ENCODE results near the gene HIBADH.
"Not testable (repeated sequence)": the region's sequence is repeated elsewhere in the genome, so short reads cannot be mapped to it uniquely, and the experiment has no call there.

HIBADH gene

DNA sequence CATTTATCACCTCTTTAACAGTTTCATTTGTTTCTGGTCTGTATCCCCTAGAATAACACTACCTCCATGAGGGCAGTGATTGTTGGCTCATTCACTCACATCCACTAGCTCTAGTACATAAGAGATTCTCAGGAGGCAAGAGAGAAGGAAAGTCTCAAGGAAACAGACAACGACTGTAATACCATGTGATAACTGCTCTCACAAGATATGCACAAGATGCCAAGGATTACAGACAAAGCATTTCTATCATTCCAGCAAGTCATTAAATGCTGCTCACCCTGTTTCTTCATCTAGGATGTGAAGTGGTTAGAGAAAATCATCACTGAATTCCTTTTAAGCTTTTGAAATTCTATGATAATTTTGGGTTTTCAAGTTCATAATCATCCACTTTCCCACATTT lies 115.3 kb downstream of the HIBADH start:
- no peak for DNase-seq (ENCODE audit: low read depth)

DNA sequence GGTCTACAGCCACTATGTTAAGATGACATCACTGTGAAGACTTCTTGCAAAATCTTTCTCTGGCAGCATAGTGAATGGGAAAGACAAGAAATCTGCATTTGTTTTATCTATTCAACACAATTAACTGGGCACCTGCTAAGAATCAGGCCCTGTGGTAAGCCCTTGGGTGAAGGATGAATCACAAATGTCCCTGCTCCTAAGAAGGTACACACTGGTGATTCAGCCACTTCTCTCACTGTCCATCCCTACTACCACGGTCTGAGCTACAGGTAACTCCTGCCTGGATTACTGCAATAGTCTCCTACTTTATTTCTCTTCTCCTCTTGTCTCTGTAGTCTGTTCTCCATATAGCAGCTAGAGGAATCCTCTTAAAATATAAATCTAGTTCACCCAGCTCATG lies 116.1 kb downstream of the HIBADH start:
- no peak for DNase-seq (ENCODE audit: low read depth)

DNA sequence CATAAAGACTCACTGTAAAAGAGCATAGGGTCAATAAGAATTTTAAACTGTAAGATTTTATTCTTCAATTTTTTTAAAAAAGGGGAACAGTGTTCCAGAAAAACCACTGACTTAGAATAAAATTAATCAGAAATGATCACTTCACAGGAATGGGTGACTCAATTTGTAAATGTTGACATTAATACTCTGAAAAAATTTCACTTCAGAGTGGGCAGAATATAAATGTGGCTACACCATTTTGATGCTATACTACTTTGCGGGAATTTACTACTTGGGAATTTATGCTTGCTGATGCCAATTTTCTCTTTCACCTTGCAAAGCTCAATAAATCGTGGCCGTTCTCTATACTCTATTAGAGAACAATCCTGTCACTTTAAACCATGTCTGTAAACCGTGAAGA lies 126.9 kb downstream of the HIBADH start:
- DNase-seq (ENCODE audit: low read depth): no peak

DNA sequence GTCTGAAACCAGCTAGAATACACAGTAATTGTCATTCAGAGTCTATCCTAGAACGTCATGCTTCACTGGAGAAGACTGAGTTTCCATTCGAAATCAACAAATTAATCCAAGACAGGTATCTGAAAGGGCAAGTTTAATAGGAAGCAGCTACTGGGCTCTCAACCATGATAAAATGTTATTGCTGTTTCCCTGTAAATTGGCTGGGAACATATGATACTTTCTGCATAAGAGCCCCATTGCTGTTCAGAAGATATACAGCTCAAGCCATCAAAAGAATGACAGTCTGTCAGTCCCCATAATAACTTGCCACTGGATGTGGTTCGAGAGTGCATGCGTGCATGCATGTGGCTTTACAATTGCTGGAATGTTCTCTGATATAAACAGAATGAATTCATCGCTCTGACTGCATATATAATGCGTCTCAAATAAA lies 129.0 kb downstream of the HIBADH start:
- no peak for DNase-seq (ENCODE audit: low read depth)

DNA sequence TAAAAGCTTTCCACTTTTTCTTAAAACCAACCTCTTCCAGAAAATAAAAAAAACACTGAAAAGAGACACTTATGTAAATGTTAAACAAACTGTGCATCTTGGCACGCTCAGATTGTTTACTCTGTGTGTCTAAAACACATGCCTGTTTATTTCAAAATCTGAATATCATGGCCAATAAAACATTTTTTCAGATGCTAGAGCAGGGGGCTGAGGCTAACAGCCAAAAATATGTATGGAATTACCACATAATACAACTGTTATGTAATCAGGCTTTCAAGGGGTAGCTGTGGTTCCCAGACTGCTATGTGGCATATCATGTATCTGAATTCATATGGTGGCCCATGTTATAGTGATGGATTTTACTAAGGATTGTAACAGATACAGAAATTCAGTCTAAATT lies 130.4 kb downstream of the HIBADH start:
- no peak for DNase-seq (ENCODE audit: low read depth)

DNA sequence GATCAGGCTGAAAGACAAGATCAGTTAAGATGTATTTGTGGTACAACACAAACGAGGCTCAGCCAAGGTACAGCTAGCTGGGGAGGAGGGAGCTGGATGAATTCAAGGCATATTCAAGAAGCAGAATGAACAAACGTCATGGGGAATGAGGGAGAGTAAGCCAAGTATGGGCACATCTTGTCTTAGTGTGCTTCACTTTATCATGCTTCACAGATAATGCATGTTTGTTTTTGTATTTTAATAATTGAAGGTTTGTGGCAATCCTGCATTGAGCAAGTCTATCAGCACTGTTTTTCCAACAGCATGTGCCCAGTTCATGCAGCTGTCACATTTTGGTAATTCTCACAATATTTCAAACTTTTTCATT lies 135.4 kb downstream of the HIBADH start:
- DNase-seq (ENCODE audit: low read depth): no peak

DNA sequence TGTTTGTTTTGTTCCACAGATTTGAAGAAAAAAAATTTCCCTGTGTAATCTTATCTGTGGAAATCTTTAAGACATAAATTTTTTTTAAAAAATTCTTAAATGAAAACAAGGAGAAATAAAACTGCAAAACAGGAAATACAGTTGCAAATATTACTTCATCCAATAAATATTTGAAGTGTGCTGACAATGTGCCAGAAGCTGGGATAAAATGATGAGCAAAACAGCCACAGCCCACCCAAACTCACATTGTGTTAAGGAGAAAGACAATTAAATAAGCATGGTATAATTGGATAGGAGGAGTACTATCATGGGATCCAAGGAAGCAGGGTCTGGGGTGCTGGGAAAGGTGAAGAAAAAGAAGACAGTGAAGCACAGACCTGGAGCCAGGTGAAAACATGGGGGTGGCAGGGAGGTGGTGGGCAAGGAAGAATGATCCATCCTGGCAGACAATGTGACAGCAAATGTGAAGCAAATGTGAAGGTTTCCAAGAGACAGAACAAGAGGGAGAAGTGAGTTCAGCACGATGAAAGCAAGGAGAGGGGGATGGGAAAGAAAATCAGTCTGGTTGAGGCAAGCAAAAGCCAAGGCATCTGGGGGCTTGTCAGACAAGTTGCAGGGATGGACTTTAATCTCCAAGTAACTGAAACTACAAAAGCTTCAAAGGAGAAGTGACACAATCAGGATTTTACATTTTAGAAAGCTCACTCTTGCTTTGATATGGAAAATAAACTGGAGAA lies 135.9 kb downstream of the HIBADH start:
- no peak for DNase-seq (ENCODE audit: low read depth)

DNA sequence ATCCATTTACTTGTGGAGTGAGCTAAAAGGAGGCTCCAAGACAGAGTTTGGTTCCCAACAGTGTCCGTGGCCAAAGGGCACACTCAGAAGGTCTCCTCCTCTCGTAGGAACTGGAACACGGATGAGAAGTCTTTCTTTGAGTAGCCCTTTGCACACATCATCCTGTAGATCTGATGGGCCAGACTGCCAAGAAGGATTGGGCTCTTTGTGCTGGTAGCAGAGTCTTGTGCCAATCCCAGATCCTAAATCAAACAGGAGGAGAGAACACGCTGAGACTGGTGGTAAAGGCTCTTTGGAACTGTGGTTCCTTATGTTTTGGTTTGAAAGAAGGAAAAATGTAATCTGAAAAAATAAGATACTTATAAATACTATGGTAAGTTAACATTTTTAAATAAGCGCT lies 136.6 kb downstream of the HIBADH start:
- DNase-seq (ENCODE audit: low read depth): no peak

DNA sequence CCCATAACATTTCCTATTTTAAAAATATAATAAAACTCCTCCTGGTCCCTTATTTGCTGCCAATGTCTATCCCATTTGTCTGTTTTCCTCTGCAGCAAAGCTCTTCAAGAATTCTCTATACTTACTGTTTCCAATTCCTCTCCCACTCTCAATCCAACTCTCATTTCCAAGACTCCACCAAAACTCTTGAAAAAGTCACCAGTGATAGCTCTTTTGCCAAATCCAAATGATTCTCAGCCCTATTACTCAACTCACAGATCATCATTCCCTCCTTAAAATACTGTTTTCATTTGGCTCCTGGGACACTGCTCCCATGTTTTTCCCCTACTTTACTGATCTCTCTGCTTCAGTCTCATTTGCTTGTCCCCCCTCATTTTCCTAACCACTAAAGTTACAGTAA lies 139.4 kb downstream of the HIBADH start:
- DNase-seq (ENCODE audit: low read depth): no peak

DNA sequence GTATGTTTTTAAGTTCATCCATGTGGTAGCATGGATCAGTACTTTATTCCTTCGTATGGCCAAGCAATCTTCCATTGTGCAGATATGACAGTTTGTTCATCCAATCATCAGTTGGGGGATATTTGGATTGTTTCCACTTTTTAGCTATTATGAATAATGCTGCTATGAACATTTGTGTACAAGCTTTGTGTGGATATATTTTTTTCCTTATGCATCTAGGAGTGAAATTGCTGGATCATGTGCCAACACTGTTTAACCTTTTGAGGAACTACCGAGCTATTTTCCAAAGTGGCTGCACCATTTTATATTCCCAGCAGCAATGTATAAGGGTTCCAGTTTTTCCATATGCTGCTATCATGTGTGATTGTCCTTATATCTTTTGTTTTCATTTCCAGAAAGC lies 140.1 kb downstream of the HIBADH start:
- DNase-seq (ENCODE audit: low read depth): no peak

DNA sequence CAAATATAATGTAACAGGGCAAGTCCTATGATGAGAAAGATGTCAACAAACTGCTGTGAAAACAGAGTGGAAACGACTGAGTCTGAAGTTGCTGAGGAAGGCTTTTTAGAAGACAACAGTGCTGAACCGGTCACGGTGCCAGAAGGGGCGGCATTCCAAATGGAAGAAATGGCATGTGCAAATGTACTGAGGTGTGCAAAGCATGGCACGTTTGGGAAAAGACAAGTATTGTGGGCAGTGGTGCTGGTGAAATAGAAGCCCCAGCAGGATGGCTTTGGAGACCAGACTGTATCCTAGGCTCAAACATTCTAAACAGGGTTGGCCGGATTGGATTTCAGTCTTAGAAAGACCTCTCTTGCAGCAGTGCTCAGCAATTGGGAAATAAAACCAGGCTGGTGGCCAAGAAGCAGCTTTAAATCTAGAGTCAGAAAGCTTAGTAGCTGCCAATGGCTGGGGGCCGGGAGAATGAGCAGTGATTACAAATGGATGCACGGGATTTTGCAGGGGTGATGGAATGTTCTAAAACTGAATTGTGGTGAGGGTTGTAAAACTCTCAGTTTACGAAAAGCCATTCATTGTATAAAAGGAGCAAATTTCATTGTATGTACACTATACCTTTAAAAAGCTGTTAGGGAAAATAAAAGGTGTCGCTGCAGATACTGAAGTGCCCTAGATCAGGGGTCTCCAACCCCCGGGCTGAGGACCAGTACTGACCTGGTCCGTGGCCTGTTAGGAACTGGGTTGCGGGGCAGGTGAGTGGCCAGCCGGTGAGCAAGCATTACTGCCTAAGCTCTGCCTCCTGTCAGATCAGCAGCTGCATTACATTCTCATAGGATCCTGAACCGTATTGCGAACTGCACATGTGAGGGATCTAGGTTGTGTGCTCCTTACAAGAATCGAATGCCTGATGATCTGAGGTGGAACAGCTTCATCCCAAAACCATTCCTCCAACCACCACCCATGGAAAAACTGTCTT lies 141.6 kb downstream of the HIBADH start:
- DNase-seq (ENCODE audit: low read depth): no peak

DNA sequence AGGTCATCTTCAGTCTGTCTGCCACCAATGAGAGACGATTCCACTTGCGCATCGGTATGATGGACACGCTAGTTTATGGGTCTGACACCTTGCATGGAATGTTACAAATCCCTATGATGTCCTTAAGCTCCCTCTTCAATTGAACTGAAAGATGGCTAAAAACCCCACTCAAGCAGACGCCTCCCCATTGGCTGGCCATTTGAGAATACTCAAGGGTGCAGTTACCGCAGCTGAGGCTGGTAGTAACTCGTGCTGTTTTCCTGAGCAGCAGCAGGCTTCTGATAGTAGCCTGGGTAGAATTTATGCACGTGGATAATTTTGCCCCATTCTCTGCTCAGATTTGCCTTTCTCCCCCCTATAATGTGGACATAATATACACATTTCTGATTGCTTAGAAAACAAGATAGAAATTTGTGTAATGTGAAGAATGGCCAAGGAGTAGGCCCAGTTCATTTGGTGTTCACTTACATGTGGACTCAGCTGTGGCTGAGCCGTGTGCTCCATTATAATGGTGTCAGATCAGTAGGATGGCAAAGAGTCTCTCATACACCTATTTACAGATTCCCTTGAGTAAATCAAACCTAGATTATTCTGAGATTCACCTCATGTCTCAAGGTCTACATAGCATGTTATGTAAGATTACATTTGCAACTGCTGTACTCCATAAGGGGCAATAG lies 142.8 kb downstream of the HIBADH start:
- DNase-seq (ENCODE audit: low read depth): no peak

DNA sequence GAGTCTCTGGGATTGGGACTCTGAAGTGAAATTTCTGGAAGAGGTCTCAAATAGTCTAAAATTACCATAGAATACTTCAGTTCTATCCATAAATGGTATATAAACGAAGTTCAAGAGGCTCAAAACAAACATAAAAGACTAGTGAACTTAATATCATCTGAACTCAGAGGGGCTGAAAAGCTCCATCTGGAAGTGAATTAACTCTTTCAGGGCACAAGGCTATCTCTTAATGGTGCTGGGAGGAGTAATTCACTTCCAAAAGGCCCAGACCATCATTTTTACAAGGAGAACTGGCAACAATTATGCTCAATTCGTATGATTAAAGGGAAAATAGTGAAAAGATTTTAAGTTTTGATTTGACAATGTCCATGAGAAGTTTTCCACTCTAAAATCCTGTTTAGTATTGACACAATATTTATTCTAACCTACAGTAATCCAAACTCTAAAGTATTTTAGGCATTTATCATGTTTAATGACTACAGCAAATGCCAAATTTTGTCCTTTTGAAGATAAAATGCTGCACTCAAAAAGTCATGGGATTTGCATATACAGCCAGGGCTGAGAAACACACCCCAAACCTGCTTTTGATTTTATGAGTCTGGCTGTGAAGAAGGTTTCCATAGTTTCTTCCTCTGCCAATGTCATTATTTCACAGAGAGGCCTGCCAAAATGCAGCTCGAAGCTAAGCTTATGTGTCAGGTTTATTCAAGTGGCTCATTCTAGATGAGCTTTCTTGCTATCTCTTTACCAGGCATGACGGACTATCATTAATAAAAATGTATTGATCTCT lies 143.9 kb downstream of the HIBADH start:
- DNase-seq (ENCODE audit: low read depth): no peak

DNA sequence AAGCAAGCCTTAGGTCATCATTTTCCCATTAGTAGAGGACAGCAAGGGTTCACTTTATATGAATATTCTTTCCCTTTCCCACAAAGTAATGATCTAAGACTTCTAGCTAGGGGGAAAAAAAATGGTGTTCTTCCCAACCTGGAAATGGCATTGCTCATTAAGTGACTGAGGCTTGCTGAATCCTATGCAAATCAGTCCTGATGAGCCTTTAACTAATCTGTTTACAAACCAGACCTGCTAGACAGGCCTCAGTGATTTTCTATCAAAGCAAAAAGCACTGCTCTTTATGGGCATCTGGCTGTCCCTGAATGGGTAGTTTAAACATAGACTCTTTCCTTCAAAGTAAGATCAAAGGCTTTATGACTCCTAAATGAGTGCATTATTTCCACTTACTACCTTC lies 146.3 kb downstream of the HIBADH start:
- no peak for DNase-seq (ENCODE audit: low read depth)

DNA sequence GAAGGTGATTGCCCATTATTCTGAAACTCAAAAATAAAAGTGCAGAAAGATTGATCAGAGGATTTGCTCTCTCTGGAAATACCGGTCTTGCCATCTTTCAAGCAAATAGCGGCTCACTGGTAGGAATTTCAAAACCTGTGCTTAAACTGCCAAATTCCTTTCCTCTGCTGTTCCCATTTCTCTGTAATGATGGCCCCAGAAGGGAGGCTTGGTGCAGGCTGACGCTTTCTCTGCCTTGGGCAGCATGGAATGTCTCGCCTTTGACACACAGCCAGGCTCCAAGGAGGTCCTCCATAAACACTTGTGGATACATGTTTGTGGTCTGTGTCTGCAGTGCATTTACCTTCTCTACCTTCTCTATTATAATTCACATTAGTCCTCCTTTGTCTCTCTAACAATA lies 146.8 kb downstream of the HIBADH start:
- no peak for DNase-seq (ENCODE audit: low read depth)

DNA sequence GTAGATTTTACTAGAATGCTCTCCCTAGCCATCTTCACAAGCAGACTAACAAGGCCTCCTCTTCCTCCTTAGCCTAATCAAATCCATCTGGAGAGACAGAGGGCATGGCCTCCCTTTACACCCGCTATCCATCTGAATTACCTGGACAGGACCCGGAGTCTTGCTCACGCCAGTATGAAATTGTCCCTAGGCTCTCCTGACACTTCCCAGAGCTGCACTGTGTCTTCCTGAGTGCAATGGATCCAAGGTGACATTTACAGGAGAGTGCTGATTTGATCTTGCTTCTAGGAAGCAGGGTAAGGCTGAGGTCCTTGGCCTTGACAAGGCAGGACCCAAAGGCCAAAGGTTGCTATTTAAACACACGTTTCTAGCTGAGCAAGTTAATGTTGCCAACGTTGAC lies 147.8 kb downstream of the HIBADH start:
- no peak for DNase-seq (ENCODE audit: low read depth)

DNA sequence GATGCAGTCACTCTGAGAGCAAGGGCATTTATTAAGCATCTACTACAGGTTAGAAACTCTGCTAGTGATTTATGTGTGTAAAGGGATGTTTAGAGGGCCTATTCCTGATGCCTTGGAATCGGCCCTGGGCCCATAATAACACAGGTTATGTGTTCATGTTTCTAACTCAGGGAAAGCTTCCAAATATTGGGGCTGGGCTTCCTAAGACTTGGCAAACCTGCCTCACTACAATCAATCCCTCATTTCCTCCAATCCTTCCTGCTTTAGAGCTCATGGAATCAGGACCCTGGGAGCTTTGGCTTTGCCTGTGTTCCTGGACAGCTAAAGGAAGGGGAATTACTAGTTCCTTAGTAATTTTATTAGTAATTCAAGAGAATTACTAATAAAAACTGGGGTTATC lies 148.8 kb downstream of the HIBADH start:
- no peak for DNase-seq (ENCODE audit: low read depth)

DNA sequence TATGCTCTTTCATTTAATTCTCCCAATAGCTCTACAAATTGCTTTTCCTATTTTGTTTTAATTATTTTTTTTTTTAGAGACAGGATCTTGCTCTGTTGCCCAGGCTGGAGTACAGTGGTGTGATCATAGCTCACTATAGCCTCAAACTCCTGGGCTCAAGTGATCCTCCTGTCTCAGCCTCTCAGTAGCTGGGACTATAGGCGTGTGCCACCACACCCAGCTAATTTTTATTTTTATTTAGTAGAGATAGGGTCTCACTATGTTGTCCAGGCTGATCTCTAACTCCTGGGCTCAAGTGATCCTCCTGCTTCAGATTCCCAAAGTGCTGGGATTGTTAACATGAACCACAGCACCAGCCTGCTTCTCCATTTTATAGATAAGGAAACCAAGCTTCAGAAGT lies 151.3 kb downstream of the HIBADH start:
- not testable (repeated sequence) for DNase-seq (ENCODE audit: low read depth)

DNA sequence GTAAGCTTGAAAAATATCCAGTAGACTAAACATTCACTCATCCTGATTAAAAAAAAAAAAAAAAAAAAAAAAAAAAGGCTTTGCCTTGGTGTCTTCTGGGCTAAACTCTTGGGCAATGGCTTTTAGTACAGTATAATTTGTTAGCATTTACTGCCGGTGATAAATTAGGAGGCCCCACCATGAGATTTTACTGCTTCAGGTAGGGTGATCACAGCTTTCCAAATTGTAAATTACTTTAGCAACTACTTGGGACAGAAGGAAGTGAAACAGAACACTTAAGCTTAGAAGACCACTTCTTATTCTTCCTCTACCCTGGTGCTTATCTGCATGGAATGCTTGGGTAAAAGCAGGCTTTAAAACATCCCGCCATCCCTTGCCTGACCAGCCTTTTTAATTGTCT lies 152.1 kb downstream of the HIBADH start:
- no peak for DNase-seq (ENCODE audit: low read depth)

DNA sequence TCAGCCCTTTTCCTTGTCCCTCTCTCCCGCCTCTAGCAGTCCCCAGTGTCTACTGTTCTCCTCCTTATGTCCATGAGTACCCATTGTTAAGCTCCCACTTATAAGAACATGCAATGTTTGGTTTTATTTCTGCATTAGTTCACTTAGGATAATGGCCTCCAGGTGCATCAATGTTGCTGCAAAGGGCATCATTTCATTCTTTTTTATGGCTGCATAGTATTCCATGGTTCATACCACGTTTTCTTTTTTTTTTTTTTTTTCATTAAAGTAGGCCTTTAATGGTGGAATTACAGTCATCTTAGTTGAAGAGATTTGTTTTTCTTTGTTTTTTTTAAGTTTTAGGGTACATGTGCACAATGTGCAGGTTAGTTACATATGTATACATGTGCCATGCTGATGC lies 160.8 kb downstream of the HIBADH start:
- DNase-seq (ENCODE audit: low read depth): not testable (repeated sequence)

DNA sequence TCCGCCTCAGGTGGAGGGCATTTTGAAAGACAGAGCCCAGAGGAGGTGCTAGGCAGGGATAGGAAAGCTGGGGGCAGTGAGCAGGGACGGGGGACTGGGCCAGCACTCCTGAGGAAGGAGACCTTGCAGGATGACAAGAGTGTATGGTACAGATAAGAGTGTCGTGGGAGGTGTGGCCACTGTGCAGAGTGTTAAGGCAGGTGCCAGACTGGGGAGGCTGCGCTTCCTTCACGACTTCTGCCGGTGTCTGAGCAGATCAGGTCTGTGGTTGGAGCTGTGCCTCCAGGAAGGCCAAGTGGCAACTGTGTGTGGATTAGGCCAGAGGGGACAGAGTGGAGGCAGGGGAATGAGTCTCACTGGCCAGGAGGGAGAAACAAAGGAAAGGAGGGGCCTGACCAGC lies 161.7 kb downstream of the HIBADH start:
- DNase-seq (ENCODE audit: low read depth): no peak

DNA sequence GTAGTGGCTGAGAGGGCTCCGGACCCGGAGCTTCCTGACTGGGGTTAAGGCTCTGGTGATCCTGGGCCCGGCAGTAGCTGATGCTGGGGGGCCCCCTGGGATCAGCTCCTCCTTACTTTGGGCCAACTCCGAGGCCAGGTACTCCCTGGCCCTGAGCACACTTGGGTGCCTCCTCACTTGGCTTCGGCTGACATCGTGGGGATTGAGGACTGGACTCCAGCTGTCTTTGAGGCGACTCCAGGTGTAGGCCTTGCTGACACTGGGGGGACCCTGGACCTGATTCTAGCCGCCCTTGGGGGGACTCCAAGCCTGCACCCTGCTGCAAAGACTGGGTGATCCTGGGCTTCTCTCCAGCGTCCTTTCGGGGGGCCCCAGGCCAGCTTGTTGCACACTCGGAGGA lies 170.5 kb downstream of the HIBADH start:
- no peak for DNase-seq (ENCODE audit: low read depth)

Measured in activated T-cell treated with anti-CD3 and anti-CD28 coated beads for 24 hours (primary cell).